Parathyroid adenoma (tissue), 2 donors: ENCODE results near the gene DPY19L1.
"Not testable (repeated sequence)": the region's sequence is repeated elsewhere in the genome, so short reads cannot be mapped to it uniquely, and the experiment has no call there.

Source experiments
- H2AFZ ChIP-seq: fragments of 300-600 bp; sonication (generic); one replicate; pipeline ENCODE4 v1.7.0; 2017; ENCODE audit warnings: antibody characterized with exemption, mild to moderate bottlenecking
- H3K27ac ChIP-seq: fragments of 300-600 bp; sonication (generic); one replicate; pipeline ENCODE4 v1.7.0; 2017
- H3K27me3 ChIP-seq: fragments of 300-600 bp; sonication (generic); one replicate; pipeline ENCODE4 v1.7.0; 2017; ENCODE audit warnings: low read length; ENCODE audit not compliant: control insufficient read depth, insufficient read depth
- H3K36me3 ChIP-seq: fragments of 300-600 bp; sonication (generic); one replicate; pipeline ENCODE4 v1.7.0; 2017; ENCODE audit warnings: low read length; ENCODE audit not compliant: control insufficient read depth, insufficient read depth
- H3K4me1 ChIP-seq: fragments of 300-600 bp; sonication (generic); one replicate; pipeline ENCODE4 v1.7.0; 2017; ENCODE audit warnings: control low read depth
- H3K4me2 ChIP-seq: fragments of 300-600 bp; sonication (generic); one replicate; pipeline ENCODE4 v1.7.0; 2017; ENCODE audit warnings: low read length
- H3K4me3 ChIP-seq: fragments of 300-600 bp; sonication (generic); one replicate; pipeline ENCODE4 v1.7.0; 2017; ENCODE audit warnings: low read depth, low read length
- H3K79me2 ChIP-seq: fragments of 300-600 bp; sonication (generic); one replicate; pipeline ENCODE4 v1.7.0; 2017; ENCODE audit warnings: control low read depth
- H3K9ac ChIP-seq: fragments of 300-600 bp; sonication (generic); one replicate; pipeline ENCODE4 v1.7.0; 2017; ENCODE audit warnings: mild to moderate bottlenecking
- H3K9me3 ChIP-seq: fragments of 300-600 bp; sonication (generic); one replicate; pipeline ENCODE4 v1.7.0; 2017; ENCODE audit warnings: low read length; ENCODE audit not compliant: control insufficient read depth
- CTCF ChIP-seq: fragments of 300-600 bp; sonication (generic); IDR thresholded peaks from one replicate; pipeline ENCODE4 v1.7.0; 2017; ENCODE audit warnings: antibody characterized with exemption, mild to moderate bottlenecking
- donor health status: primary hyperparathyroidism.

The DPY19L1 gene

GRCh38 chr7:34879871-34880270 is 157.4 kb downstream of the DPY19L1 start:
- Histone ChIP-seq H3K27me3 (no peaks in the 10 kb centered on the region), H3K9ac (no peak overlapping the region), H3K4me3 (no peak overlapping the region), H2AFZ (no peak overlapping the region), H3K27ac (no peak overlapping the region), H3K4me1 (no peaks in the 10 kb centered on the region), H3K9me3 (no peaks in the 10 kb centered on the region), H3K4me2 (no peak overlapping the region), H3K36me3 (no peaks in the 10 kb centered on the region), H3K79me2 (no peaks in the 10 kb centered on the region)
- TF ChIP-seq CTCF, result no peak

- not testable (repeated sequence) for H3K27ac ChIP-seq, H3K4me2 ChIP-seq, H3K79me2 ChIP-seq, H3K9me3 ChIP-seq, H3K4me3 ChIP-seq, H2AFZ ChIP-seq, H3K4me1 ChIP-seq, H3K27me3 ChIP-seq, H3K9ac ChIP-seq, H3K36me3 ChIP-seq
Measured at GRCh38 chr7:34878944-34879735, 158.1 kb downstream of the DPY19L1 start.
